SK-N-MC (cell line): ENCODE measurements around the gene PARP1.

Experiments
- EZH2 ChIP-seq: fragments of 200-600 bp; sonication (generic); IDR thresholded peaks from one replicate; pipeline ENCODE4 v1.6.1; 2017; ENCODE audit warnings: antibody characterized with exemption
- POLR2AphosphoS5 ChIP-seq: IDR thresholded peaks from 2 replicates; pipeline ENCODE4 v1.6.1; 2012; ENCODE audit warnings: mild to moderate bottlenecking, low read depth, low read length, borderline replicate concordance

GRCh38 chr1:226369110-226369509, 38.8 kb downstream of the PARP1 start:
- TF ChIP-seq EZH2 (no peak), POLR2AphosphoS5 (no peak)
